ENCODE results near the gene CAMTA1.

Gene CAMTA1

GRCh38 chr1:7050751-7051665 is 265.8 kb downstream of the CAMTA1 start:
- DNase-seq: no peak

GRCh38 chr1:7052701-7053100 is 267.4 kb downstream of the CAMTA1 start:
- DNase-seq: no peak

DNA sequence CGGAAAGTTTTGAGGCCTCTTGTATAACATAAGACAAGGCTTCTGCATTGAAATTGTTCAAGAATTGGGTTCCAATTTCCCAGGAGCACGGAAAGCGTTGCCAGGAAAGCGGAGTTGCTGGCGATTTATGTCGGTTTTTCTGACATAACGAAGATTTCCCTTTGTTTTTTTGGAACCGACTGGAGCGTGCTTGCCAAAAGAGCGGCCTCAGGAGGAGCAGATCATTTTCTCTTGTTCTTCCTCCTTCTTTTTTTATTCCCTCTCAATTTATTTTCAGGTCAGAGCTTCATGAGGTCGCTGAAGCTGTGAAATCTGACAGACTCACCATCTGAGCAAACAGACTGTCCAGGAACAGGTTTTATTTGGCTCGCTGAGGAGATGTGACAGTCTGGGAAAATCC is 275.5 kb downstream of the CAMTA1 start:
- DNase-seq: no peak

GRCh38 chr1:7062346-7063061 is 277.2 kb downstream of the CAMTA1 start:
- DNase-seq: no peak

- DNase-seq: no peak
Observed at GRCh38 chr1:7063981-7064380, 278.7 kb downstream of the CAMTA1 start.

- no peak for DNase-seq
Observed at GRCh38 chr1:7068552-7068951, 283.3 kb downstream of the CAMTA1 start.

GRCh38 chr1:7069931-7070330 is 284.7 kb downstream of the CAMTA1 start:
- no peak for DNase-seq

- DNase-seq: peak; percentile 48
Observed at GRCh38 chr1:7070389-7071029, 285.3 kb downstream of the CAMTA1 start.

DNA sequence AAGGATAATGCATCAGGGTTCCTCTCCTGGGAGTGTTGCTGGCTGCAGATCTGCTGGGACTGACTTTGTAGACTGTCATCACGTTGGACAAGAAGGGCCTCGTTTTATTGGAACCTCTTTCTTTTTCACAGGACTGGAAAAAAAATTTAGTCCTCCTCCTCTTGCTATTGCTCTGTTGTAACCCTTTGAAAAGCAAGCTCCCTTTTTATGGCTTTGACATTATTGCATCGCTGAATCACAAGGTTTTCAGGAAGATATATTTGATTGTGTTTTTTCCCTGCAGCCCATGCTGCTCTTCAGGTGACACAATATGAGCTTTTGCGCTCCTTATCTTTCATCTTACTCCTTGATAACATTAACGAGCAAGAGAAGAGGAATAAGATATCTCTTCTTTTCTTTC is 290.9 kb downstream of the CAMTA1 start:
- DNase-seq: no peak

DNA sequence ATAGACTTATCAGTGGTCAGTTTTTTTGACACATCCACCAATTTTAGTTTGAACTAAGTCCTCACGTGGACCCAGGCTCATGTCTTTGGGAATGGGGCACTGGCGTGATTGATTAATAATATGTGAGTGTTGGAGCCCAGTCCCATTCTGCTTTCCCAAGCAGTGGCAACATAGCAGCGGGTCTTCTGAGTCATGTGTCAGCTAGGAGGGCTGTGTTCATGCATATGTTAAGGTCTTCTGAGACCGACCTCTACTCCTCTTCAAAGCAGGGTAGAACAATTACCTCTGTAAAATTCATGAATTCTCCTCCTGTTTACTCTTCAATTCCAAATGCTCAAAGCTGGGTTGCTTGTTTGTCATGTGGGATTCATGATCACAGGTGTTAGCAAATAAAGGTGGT is 291.3 kb downstream of the CAMTA1 start:
- no peak for DNase-seq

DNA sequence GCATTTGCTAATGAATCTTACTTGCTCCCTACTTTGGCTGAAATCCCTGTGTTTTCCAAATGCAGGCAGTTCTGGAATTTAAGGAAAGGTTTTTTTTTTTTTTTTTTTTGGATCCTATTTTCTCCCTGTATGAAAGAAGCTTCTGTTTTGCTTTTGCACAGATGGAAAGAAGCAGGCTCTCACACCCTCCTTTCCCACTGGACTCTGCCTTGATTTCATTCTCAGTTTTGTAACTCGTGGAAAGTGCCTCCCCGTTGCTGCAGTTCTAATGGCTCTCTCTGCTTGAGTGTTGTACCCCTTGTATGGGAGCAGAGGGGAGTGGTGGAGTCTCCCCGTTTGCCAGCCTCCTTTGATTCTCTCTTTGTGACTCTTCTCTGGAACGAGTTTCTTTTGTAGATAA is 291.9 kb downstream of the CAMTA1 start:
- DNase-seq: no peak

GRCh38 chr1:7077970-7078369 is 292.7 kb downstream of the CAMTA1 start:
- no peak for DNase-seq

GRCh38 chr1:7079637-7080036 is 294.4 kb downstream of the CAMTA1 start:
- DNase-seq: no peak

GRCh38 chr1:7084232-7084894 is 299.1 kb downstream of the CAMTA1 start:
- no peak for DNase-seq

DNA sequence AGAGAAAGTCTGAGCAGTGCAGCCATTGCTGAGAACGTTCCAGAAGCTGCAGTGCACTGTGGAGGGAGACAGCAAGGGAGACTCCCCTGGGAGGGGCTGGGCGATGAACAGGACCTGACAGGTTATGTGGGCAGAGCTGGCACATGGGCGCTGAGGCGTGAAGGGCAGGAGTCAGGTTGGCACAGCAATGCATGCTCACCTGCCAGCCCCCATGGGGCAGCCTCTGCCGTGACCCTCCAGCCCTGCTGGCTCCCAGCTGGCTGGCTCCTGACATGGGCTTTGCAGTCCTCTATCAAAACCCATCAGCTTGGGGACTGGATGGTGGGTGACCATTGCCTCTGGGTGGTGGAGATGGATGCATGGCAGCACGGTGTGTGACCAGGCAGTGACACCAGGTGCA is 300.3 kb downstream of the CAMTA1 start:
- no peak for DNase-seq

DNA sequence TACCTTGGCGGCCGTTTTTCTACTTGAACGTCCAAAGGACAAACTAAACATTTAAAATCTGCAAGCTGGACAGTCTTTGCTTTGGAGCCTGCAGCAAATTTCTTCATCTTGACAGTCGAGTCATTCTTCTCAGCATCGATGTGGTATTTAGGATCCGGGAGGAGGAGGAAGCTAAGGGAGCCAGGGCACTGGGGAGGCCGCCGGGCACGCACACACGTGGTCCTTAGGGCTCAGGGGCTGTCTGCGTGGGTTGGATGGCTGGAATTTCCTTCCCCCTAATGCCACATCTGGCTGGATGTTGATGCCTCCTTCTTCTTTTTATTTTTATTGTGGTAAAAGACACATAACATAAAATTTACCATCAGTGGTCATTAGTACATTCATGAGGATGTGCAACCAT is 300.9 kb downstream of the CAMTA1 start:
- DNase-seq: no peak

- DNase-seq: no peak
Observed at GRCh38 chr1:7087888-7088287, 302.6 kb downstream of the CAMTA1 start.

DNA sequence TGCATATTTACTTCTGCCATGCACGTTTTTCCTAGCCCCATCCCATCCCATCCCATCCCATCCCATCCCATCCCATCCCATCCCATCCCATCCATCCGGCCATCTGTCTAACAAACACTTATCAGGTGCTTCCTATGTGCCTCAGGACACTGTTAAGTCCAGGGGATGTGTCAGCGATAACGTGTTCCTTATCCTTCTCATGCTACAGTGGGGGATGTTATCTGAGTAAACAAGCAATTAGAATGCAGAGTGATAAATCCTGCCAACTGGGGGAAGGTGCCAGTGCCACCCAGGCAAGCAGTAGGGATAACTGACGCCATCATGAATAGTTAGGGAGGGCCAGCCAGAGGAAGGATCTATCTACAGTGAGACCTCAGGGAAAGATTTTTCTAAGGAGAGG is 304.2 kb downstream of the CAMTA1 start:
- DNase-seq: no peak

GRCh38 chr1:7093297-7093696 is 308.0 kb downstream of the CAMTA1 start:
- DNase-seq: no peak

DNA sequence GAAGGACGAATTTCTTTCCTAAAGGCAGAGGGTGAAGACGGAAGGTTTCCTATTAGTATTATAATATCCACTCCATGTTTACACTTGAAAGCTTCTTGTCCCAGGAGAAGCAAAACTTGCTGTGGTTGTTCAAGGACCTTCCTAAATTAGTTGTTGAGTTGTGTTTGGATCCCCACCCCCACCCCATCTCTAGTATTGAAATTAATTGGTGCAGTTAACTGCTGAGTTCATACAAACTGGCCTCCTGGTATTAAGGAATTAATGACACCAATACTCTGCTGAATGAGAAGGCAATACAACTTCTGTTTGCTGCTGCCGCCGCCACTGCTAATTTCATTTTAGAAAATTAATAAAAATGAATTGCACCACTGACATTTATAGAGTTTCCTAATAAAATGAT is 308.8 kb downstream of the CAMTA1 start:
- no peak for DNase-seq

GRCh38 chr1:7094509-7094908 is 309.3 kb downstream of the CAMTA1 start:
- DNase-seq: no peak

DNA sequence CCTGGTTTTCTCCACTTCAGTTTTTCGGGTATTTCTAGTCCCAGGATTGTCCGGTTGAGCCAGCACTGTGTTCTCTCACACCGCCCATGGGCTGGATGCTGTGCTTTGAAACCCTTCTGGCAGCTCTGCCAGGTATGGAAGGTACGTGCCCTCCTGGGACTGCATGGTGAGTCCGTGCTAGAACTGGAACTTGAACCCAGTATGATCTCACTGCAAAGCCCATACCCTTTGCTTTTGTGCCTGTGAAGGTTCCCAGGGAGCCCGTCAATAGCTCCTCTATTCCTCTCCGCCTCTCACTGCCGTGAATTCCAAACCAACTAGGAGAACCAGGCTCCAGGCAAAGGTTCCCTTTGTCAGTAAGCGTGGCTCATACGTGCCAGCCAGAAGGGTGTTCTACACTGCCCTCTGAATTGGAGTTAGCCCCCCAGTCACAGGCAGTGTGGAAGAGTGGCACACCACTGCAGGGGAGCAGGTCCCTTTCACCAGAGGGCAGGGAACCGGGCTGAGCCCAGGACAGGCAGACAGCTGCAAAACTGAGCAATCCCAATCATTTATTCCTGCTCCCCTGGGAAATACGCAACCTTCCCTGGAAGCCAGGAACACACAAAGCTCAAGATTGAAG is 310.2 kb downstream of the CAMTA1 start:
- DNase-seq: no peak
